ENCODE data around the gene ADAM19. TPM values are rescaled to one million over a fixed set of nuclear protein-coding genes. Genes with fewer than 3 reads are reported as not detected.

Gene ADAM19
- total RNA-seq, 2 experiments from 2014 or later, result 28.3 to 29.0 TPM

- Mint-ChIP-seq H3K4me1 (peaks cover 43% of the 10 kb centered on the region), H3K9me3 (peaks cover 2% of the 10 kb centered on the region), H3K36me3 (peaks cover 42% of the 10 kb centered on the region), H3K27me3 (peaks cover 4% of the 10 kb centered on the region), H3K4me3 (no peak overlapping the region), H3K27ac (no peak overlapping the region)
- no peak for ATAC-seq (ENCODE audit: low read depth)
- POLR2A ChIA-PET, result no interaction called here
- no peak for DNase-seq
Observed at GRCh38 chr5:157550663-157551062, 24.9 kb downstream of the ADAM19 start.

- H3K4me1 Mint-ChIP-seq, result peaks cover 46% of the 10 kb centered on the region
- ATAC-seq (ENCODE audit: low read depth), result no peak
- H3K4me3 Mint-ChIP-seq, result no peak overlapping the region
- H3K36me3 Mint-ChIP-seq, result peaks cover 43% of the 10 kb centered on the region
- H3K27ac Mint-ChIP-seq, result no peak overlapping the region
- DNase-seq, result no peak
- peaks cover 2% of the 10 kb centered on the region for H3K9me3 Mint-ChIP-seq
- H3K27me3 Mint-ChIP-seq, result peaks cover 4% of the 10 kb centered on the region
- POLR2A ChIA-PET, result no interaction called here
Observed at GRCh38 chr5:157549954-157550549, 25.5 kb downstream of the ADAM19 start.

DNA sequence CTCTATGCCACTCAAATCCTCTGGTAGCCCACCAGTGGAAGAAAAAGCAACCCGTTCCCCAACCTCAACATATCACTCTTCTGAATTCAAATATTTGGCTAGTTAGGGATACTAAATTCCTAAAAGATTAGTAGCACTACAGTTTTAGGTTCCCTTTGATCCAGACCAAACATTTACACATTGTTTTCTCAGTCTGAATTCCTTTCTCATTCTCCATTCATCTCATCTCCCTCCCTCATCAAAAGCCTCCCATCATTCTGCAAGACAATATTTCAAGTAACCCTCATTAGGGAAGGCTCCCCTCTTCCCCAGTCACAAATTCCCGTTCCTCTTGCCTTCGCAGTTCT, 26.3 kb downstream of the ADAM19 start:
- H3K36me3 Mint-ChIP-seq, result peaks cover 42% of the 10 kb centered on the region

DNA sequence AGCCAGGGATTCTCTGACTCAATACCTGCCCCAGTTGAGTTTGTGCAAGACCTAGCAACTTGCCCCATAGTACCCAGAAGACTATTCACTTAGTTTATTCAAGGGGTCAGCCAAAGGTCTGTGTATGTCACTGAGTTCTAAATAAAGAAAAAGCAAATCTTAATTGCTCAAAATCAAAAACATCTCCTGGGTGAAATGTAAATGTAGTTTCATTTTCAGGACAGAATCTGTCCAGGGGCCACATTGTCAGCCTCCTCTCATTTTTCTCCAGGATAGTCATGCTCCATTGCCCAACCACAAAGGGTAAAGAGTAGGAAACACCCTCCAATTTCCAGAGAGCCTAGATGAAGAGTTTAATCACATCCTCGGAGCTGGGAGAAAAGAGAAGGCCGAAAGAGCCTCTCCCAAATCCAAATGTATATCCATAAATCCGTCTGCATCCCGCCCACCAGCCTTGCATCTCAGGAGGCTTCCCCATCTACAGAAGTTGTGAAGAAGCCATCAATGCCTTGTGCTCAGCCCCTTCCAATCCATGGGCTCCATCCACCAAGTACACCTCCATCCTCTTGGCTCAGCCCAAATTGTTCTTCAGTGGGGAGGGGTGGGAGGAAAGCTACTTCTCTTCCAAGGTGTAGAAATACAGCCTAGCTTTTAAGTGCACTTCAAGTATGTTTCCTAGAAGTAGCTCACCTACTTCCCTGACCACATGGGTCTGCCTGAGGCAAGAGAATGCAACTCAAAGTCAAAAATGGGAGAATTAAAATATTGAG, 26.9 kb downstream of the ADAM19 start:
- H3K4me1 Mint-ChIP-seq, result peaks cover 52% of the 10 kb centered on the region
- peaks cover 2% of the 10 kb centered on the region for H3K9me3 Mint-ChIP-seq
- no peak for ATAC-seq (ENCODE audit: low read depth)
- peaks cover 42% of the 10 kb centered on the region for H3K36me3 Mint-ChIP-seq
- no peak for DNase-seq
- peak overlapping the region; percentile 50 for H3K4me3 Mint-ChIP-seq
- H3K27me3 Mint-ChIP-seq, result peaks cover 4% of the 10 kb centered on the region
- POLR2A ChIA-PET, result no interaction called here
- H3K27ac Mint-ChIP-seq, result peak overlapping the region; percentile 39

More for the DNA sequence above, 26.3 kb downstream of the ADAM19 start:
- POLR2A ChIA-PET, result no interaction called here
- DNase-seq, result no peak
- Mint-ChIP-seq H3K4me1 (peaks cover 48% of the 10 kb centered on the region), H3K9me3 (peaks cover 2% of the 10 kb centered on the region), H3K27me3 (peaks cover 4% of the 10 kb centered on the region), H3K4me3 (no peak overlapping the region), H3K27ac (peak overlapping the region; percentile 36)
- ATAC-seq (ENCODE audit: low read depth), result no peak

GRCh38 chr5:157547941-157548512, 27.5 kb downstream of the ADAM19 start:
- Mint-ChIP-seq H3K4me1 (peaks cover 58% of the 10 kb centered on the region), H3K4me3 (peak overlapping the region; percentile 13), H3K27me3 (peaks cover 4% of the 10 kb centered on the region), H3K27ac (peak overlapping the region; percentile 41), H3K9me3 (peaks cover 2% of the 10 kb centered on the region), H3K36me3 (peaks cover 44% of the 10 kb centered on the region)
- DNase-seq, result no peak
- POLR2A ChIA-PET, result no interaction called here
- no peak for ATAC-seq (ENCODE audit: low read depth)

DNA sequence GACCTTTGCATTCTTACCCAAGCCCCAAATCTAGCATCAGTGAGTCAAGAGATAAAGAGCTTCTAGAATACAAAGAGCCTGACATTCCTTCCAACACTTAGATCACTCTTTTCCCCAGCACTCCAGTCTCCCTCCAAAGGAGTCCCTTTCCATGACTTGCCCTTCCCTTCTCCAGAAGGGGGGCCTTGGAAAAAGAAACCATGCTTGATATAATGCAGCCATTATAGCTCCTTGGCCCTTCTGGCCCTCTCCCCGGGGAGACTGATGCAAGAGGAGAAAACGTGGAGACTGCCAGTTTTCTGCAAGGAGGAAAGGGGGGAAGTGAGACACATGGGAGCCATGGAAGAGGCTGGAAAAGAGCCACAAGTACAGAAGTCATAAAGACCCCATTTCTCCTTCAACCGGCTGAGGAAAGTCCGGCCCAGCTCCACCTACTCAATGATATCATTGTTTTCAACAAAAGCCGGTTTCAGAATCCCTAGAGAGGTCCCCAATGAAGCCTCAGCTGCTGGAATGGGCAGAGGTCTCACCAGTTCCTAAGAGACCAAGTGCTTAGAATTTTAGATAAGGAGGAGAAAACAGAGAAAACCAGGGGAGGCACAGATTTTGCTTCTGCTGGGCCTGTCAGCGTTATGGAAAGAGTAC, 29.0 kb downstream of the ADAM19 start:
- H3K4me1 Mint-ChIP-seq, result peaks cover 66% of the 10 kb centered on the region
- peaks cover 31% of the 10 kb centered on the region for H3K36me3 Mint-ChIP-seq
- ATAC-seq (ENCODE audit: low read depth), result no peak
- H3K9me3 Mint-ChIP-seq, result no peaks in the 10 kb centered on the region
- no peaks in the 10 kb centered on the region for H3K27me3 Mint-ChIP-seq
- H3K4me3 Mint-ChIP-seq, result no peak overlapping the region
- POLR2A ChIA-PET, result interaction anchor here (1.1 kb wide), 1 partner anchor 22 kb away, joined by 5 read pairs; no protein-coding TSS in a partner anchor
- no peak for DNase-seq
- H3K27ac Mint-ChIP-seq, result peak overlapping the region; percentile 57

- Mint-ChIP-seq H3K4me3 (peak overlapping the region; percentile 28), H3K27ac (peak overlapping the region; percentile 79), H3K36me3 (peaks cover 26% of the 10 kb centered on the region), H3K9me3 (no peaks in the 10 kb centered on the region), H3K4me1 (peaks cover 74% of the 10 kb centered on the region), H3K27me3 (no peaks in the 10 kb centered on the region)
- DNase-seq (no peak), ATAC-seq (ENCODE audit: low read depth) (no peak)
- POLR2A ChIA-PET, result interaction anchor here (1.1 kb wide), 1 partner anchor 23 kb away, joined by 5 read pairs; no protein-coding TSS in a partner anchor
Observed at GRCh38 chr5:157545610-157546310, 29.8 kb downstream of the ADAM19 start.

DNA sequence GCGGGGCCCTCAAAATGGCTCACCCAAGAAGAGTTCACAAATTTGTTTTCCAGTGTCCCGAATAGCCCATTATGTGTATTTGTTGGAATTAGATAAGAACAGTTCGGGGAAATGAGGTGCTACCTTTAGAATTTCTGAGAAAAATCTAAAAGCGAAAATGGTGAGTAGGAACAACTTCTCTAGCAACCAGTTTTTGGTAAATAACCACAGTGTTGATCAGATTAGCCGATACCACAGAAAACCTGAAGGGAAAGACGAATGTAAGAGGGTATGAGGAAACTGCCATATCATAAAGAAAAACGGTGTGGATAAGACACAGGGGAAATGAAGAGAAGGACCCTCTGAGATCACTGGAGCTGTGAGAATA, 31.0 kb downstream of the ADAM19 start:
- H3K36me3 Mint-ChIP-seq, result peaks cover 19% of the 10 kb centered on the region
- H3K27ac Mint-ChIP-seq, result peak overlapping the region; percentile 79
- H3K27me3 Mint-ChIP-seq, result no peaks in the 10 kb centered on the region
- H3K9me3 Mint-ChIP-seq, result no peaks in the 10 kb centered on the region
- H3K4me1 Mint-ChIP-seq, result peaks cover 81% of the 10 kb centered on the region
- H3K4me3 Mint-ChIP-seq, result peak overlapping the region; percentile 50
- ATAC-seq (ENCODE audit: low read depth) (peak; percentile 15), DNase-seq (no peak)
- POLR2A ChIA-PET, result no interaction called here

GRCh38 chr5:157543825-157544622, 31.6 kb downstream of the ADAM19 start:
- H3K27ac Mint-ChIP-seq, result peak overlapping the region; percentile 79

GRCh38 chr5:157542282-157543000, 33.1 kb downstream of the ADAM19 start:
- DNase-seq, result no peak
- H3K36me3 Mint-ChIP-seq, result peaks cover 12% of the 10 kb centered on the region
- H3K4me3 Mint-ChIP-seq, result no peak overlapping the region
- peaks cover 71% of the 10 kb centered on the region for H3K4me1 Mint-ChIP-seq
- H3K27ac Mint-ChIP-seq, result no peak overlapping the region
- no peaks in the 10 kb centered on the region for H3K9me3 Mint-ChIP-seq
- no peaks in the 10 kb centered on the region for H3K27me3 Mint-ChIP-seq
- POLR2A ChIA-PET, result interaction anchor here (1.5 kb wide), 1 partner anchor 29 kb away, joined by 4 read pairs; no protein-coding TSS in a partner anchor
- no peak for ATAC-seq (ENCODE audit: low read depth)

More at GRCh38 chr5:157543825-157544622, 31.6 kb downstream of the ADAM19 start:
- ATAC-seq (ENCODE audit: low read depth), result peak; percentile 10
- peaks cover 17% of the 10 kb centered on the region for H3K36me3 Mint-ChIP-seq
- no peaks in the 10 kb centered on the region for H3K27me3 Mint-ChIP-seq
- no peaks in the 10 kb centered on the region for H3K9me3 Mint-ChIP-seq
- DNase-seq, result no peak
- peaks cover 77% of the 10 kb centered on the region for H3K4me1 Mint-ChIP-seq
- POLR2A ChIA-PET, result no interaction called here
- H3K4me3 Mint-ChIP-seq, result peak overlapping the region; percentile 50

DNA sequence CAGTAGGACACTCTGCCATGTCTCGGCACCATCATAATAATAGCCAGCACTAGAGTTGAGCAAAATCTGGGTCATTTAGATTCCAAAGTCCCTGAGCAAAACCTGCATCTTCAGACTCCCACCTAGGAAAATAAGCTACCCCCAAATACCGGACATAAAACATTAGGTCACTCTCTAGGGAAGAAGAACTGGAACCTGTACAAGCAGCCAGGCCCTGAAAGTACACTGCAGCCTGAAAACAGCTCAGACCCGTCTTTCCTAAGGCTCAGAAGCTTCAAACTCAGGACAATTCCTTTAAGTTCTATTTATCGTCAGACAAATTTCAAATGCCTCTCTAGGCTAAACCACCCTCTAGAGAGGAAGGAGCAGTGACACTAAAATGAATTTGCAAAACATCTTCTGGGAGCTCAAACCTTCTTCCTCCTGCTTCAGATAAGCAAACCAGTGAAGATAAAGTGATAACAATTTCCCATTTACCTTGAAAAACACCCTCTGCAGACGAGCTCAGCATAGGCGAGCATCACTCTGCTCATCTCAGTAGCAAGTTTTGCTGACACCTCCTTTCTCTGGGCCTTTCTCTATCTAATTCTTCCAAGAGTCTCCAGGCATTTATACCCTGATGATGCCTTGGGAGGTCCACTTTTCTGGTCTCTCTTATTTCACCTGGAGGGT, 34.0 kb downstream of the ADAM19 start:
- DNase-seq, result no peak
- Mint-ChIP-seq H3K27ac (peak overlapping the region; percentile 81), H3K27me3 (no peaks in the 10 kb centered on the region), H3K4me3 (peak overlapping the region; percentile 44), H3K9me3 (no peaks in the 10 kb centered on the region), H3K4me1 (peaks cover 69% of the 10 kb centered on the region), H3K36me3 (peaks cover 17% of the 10 kb centered on the region)
- POLR2A ChIA-PET, result interaction anchor here (0.6 to 1.5 kb wide), 3 partner anchors 30 to 176 kb away, joined by 3 to 6 read pairs (median 4); no protein-coding TSS in a partner anchor
- ATAC-seq (ENCODE audit: low read depth), result peak; percentile 47
